ENCODE results near the gene TBC1D20.

Gene TBC1D20

DNA sequence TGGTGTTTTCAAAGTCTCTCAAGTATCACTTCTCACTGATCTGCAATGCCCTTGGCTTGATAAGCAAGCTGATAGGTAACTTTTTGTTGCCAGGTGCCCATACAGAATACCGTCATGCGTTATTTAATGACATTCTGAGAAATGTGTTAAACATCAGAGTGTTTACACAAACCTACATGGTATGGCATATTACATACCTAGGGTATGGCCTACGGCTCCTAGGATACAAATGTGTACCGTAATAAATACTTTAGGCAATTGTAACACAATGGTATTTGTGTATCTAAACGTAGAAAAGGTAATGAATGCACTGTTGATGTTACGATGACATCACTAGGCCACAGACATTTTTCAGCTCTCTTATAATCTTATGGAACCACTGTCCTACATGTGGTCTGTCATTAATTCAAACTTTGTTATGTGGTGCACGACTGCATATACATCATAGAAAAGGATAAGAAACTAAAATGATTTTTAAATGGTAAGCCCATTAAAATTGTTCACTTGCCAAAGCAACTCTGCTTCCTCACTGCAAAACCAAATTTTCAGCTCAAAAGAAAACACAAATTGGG is 45.5 kb upstream of the TBC1D20 start:
- H3K79me1 ChIP-seq (replicated peaks; ENCODE audit: low read length, poor library complexity, severe bottlenecking): peaks cover 15% of the 10 kb centered on the region
- peaks cover 8 to 50% of the 10 kb centered on the region in 2 experiments for H3K36me3 ChIP-seq (ENCODE audit: control insufficient read depth in 1 of 2, insufficient read depth in 2 of 2, low read depth in 1 of 2, low read length in 2 of 2)
- no peaks in the 10 kb centered on the region for H3K4me1 ChIP-seq (ENCODE audit: control insufficient read depth, insufficient read depth, low read depth, low read length)
- no peak overlapping the region for H2BK120ac ChIP-seq (ENCODE audit: low read depth, low read length)
- DNase-seq: peak; percentile 10
- no peak overlapping the region for H2AK5ac ChIP-seq (ENCODE audit: low read length, severe bottlenecking)
- WGBS: 88% methylated on average over 5 of the region's 7 CpGs
- H3K14ac ChIP-seq (ENCODE audit: low read length in 2 of 2): no peak overlapping the region
- H3K18ac ChIP-seq (ENCODE audit: low read depth in 1 of 2, low read length in 2 of 2): no peak overlapping the region
- H2AFZ ChIP-seq (ENCODE audit: low read depth, low read length): no peak overlapping the region
- H3K9ac ChIP-seq (ENCODE audit: low read length): no peak overlapping the region
- no peak overlapping the region for H3K23ac ChIP-seq (ENCODE audit: low read length in 2 of 2)
- H3K27me3 ChIP-seq (ENCODE audit: control insufficient read depth in 1 of 2, insufficient read depth in 1 of 2, low read length in 2 of 2): no peaks in the 10 kb centered on the region
- H2BK15ac ChIP-seq (ENCODE audit: low read depth, poor library complexity, severe bottlenecking): no peak overlapping the region
- no peaks in the 10 kb centered on the region for H3K9me3 ChIP-seq (ENCODE audit: control insufficient read depth, low read length)
- no peak overlapping the region for H2BK5ac ChIP-seq (ENCODE audit: low read depth, low read length, poor library complexity, severe bottlenecking)
- no peak overlapping the region for H3K4me2 ChIP-seq (ENCODE audit: low read length, poor library complexity, severe bottlenecking)
- H4K91ac ChIP-seq (ENCODE audit: low read length): no peak overlapping the region
- H3K4ac ChIP-seq (ENCODE audit: low read depth in 1 of 2, low read length in 2 of 2): no peak overlapping the region
- H3K27ac ChIP-seq (ENCODE audit: low read length, poor library complexity, severe bottlenecking): no peak overlapping the region
- no peak overlapping the region for H3K4me3 ChIP-seq (ENCODE audit: insufficient read depth in 1 of 2, low read depth in 1 of 2, low read length in 2 of 2)
- H4K8ac ChIP-seq (ENCODE audit: low read length): no peak overlapping the region
- H2BK12ac ChIP-seq (ENCODE audit: low read length in 2 of 2): no peak overlapping the region

DNA sequence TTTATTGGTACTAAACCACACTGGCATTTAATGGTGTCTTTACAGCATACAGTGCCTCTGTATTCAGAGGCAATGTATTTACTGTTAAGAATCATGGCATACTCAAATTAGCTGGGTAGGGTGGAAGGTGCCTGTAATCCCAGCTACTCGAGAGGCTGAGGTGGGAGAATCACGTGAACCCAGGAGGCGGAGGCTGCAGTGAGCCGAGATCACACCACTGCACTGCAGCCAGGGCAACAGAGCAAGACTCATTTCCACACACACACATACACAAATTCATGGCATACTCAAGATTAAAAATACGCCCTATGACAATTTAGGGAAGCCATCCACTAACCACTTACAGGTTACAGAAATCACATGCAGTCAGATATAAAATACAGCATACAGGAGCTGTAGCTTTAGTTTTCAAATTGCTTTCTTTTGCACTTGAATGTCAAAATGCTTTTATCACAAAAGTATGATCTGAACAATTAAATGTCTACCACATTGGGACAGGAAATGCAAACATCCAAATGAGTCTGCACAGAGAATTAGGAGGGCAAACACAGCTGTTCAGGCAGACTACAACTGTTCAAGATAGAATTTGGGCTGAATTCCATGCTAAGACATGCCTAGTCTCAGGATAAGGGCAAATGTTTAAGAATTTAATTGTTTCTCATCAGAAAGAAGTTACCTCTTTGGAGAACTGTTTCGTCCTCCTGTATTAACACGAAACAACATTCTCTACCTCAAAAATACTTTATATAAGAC is 44.8 kb upstream of the TBC1D20 start:
- DNase-seq: no peak
- no peak overlapping the region for H3K14ac ChIP-seq (ENCODE audit: low read length in 2 of 2)
- H3K23ac ChIP-seq (ENCODE audit: low read length in 2 of 2): no peak overlapping the region
- H3K4me2 ChIP-seq (ENCODE audit: low read length, poor library complexity, severe bottlenecking): no peak overlapping the region
- H3K27me3 ChIP-seq (ENCODE audit: control insufficient read depth in 1 of 2, insufficient read depth in 1 of 2, low read length in 2 of 2): no peaks in the 10 kb centered on the region
- no peak overlapping the region for H3K27ac ChIP-seq (ENCODE audit: low read length, poor library complexity, severe bottlenecking)
- no peak overlapping the region for H2BK5ac ChIP-seq (ENCODE audit: low read depth, low read length, poor library complexity, severe bottlenecking)
- no peak overlapping the region for H2BK12ac ChIP-seq (ENCODE audit: low read length in 2 of 2)
- H3K4ac ChIP-seq (ENCODE audit: low read depth in 1 of 2, low read length in 2 of 2): no peak overlapping the region
- no peak overlapping the region for H3K18ac ChIP-seq (ENCODE audit: low read depth in 1 of 2, low read length in 2 of 2)
- H2AFZ ChIP-seq (ENCODE audit: low read depth, low read length): no peak overlapping the region
- peaks cover 18% of the 10 kb centered on the region for H3K79me1 ChIP-seq (replicated peaks; ENCODE audit: low read length, poor library complexity, severe bottlenecking)
- H3K36me3 ChIP-seq (ENCODE audit: control insufficient read depth in 1 of 2, insufficient read depth in 2 of 2, low read depth in 1 of 2, low read length in 2 of 2): peaks cover 8 to 56% of the 10 kb centered on the region in 2 experiments
- no peak overlapping the region for H2AK5ac ChIP-seq (ENCODE audit: low read length, severe bottlenecking)
- H2BK120ac ChIP-seq (ENCODE audit: low read depth, low read length): no peak overlapping the region
- no peaks in the 10 kb centered on the region for H3K4me1 ChIP-seq (ENCODE audit: control insufficient read depth, insufficient read depth, low read depth, low read length)
- no peak overlapping the region for H3K4me3 ChIP-seq (ENCODE audit: insufficient read depth in 1 of 2, low read depth in 1 of 2, low read length in 2 of 2)
- H2BK15ac ChIP-seq (ENCODE audit: low read depth, poor library complexity, severe bottlenecking): no peak overlapping the region
- WGBS: 97% methylated on average over 7 of the region's 7 CpGs
- no peak overlapping the region for H4K8ac ChIP-seq (ENCODE audit: low read length)
- no peaks in the 10 kb centered on the region for H3K9me3 ChIP-seq (ENCODE audit: control insufficient read depth, low read length)
- no peak overlapping the region for H4K91ac ChIP-seq (ENCODE audit: low read length)
- H3K9ac ChIP-seq (ENCODE audit: low read length): no peak overlapping the region

DNA sequence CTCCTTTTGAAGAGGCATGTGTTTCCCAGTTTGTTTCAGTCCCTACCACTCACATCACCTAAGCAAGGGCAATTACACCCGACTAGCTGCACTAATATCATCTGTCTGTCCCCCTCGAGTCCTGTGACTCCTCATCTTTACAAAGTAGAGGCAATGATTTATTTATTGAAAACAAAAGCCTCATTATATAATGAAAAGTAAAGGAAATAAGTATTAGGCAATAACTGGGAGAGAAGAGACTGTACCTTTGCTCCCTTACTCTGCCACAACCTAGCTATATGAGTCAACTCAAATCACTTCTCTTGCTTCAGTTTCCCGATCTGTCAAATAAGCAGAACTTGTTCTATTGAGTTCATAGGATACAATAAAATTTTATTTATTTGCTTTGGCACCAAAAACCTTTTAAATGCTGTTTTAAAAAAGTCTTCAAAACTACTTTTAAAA is 42.3 kb upstream of the TBC1D20 start:
- H3K79me1 ChIP-seq (replicated peaks; ENCODE audit: low read length, poor library complexity, severe bottlenecking): peaks cover 22% of the 10 kb centered on the region
- H3K27me3 ChIP-seq (ENCODE audit: control insufficient read depth in 1 of 2, insufficient read depth in 1 of 2, low read length in 2 of 2): no peaks in the 10 kb centered on the region
- H3K4me1 ChIP-seq (ENCODE audit: control insufficient read depth, insufficient read depth, low read depth, low read length): no peaks in the 10 kb centered on the region
- H2BK120ac ChIP-seq (ENCODE audit: low read depth, low read length): no peak overlapping the region
- DNase-seq: no peak
- H2BK5ac ChIP-seq (ENCODE audit: low read depth, low read length, poor library complexity, severe bottlenecking): no peak overlapping the region
- no peak overlapping the region for H3K9ac ChIP-seq (ENCODE audit: low read length)
- H3K4me2 ChIP-seq (ENCODE audit: low read length, poor library complexity, severe bottlenecking): no peak overlapping the region
- H3K4ac ChIP-seq (ENCODE audit: low read depth in 1 of 2, low read length in 2 of 2): no peak overlapping the region
- H2AK5ac ChIP-seq (ENCODE audit: low read length, severe bottlenecking): no peak overlapping the region
- no peak overlapping the region for H2AFZ ChIP-seq (ENCODE audit: low read depth, low read length)
- no peak overlapping the region for H3K18ac ChIP-seq (ENCODE audit: low read depth in 1 of 2, low read length in 2 of 2)
- no peaks in the 10 kb centered on the region for H3K9me3 ChIP-seq (ENCODE audit: control insufficient read depth, low read length)
- no peak overlapping the region for H3K23ac ChIP-seq (ENCODE audit: low read length in 2 of 2)
- no peak overlapping the region for H2BK15ac ChIP-seq (ENCODE audit: low read depth, poor library complexity, severe bottlenecking)
- no peak overlapping the region for H3K4me3 ChIP-seq (ENCODE audit: insufficient read depth in 1 of 2, low read depth in 1 of 2, low read length in 2 of 2)
- peaks cover 11 to 73% of the 10 kb centered on the region in 2 experiments for H3K36me3 ChIP-seq (ENCODE audit: control insufficient read depth in 1 of 2, insufficient read depth in 2 of 2, low read depth in 1 of 2, low read length in 2 of 2)
- no peak overlapping the region for H2BK12ac ChIP-seq (ENCODE audit: low read length in 2 of 2)
- WGBS: no CpG with 5 or more reads among the region's 3 CpGs
- no peak overlapping the region for H4K8ac ChIP-seq (ENCODE audit: low read length)
- no peak overlapping the region for H3K27ac ChIP-seq (ENCODE audit: low read length, poor library complexity, severe bottlenecking)
- H3K14ac ChIP-seq (ENCODE audit: low read length in 2 of 2): no peak overlapping the region
- H4K91ac ChIP-seq (ENCODE audit: low read length): no peak overlapping the region

DNA sequence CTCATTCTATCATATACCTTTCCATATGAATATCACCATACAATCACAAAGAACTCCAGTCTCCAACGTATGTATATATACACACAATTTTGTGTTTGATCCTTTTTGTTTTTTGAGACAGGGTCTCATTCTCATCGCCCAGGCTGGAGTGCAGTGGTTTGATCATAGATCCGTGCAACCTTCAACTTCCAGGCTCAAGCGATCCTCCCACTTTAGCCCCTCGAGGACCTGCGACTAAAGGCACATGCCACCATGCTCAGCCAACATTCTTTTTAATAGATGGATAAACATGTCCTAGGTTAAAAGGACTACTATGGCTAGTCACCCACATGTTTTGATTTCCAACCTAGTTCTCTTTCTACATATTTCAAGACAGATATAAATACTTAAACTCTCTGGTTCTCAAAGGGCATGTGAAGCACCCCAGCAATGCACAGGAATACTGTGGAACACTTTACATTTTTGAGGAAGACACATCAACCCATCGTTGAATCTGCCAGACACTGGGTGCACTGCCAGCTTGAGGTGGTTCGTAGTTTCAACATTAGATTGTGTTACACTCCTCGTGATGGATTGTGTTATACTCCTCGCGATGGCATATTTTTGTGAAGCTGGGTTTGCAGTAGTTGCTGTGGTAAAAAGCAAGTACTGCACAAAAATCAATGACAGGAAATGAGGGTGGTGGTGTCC is 40.9 kb upstream of the TBC1D20 start:
- H4K91ac ChIP-seq (ENCODE audit: low read length): no peak overlapping the region
- no peak overlapping the region for H3K9ac ChIP-seq (ENCODE audit: low read length)
- no peak overlapping the region for H2BK12ac ChIP-seq (ENCODE audit: low read length in 2 of 2)
- H3K9me3 ChIP-seq (ENCODE audit: control insufficient read depth, low read length): no peaks in the 10 kb centered on the region
- 98% methylated on average over 11 of the region's 11 CpGs for WGBS
- H3K14ac ChIP-seq (ENCODE audit: low read length in 2 of 2): no peak overlapping the region
- H3K18ac ChIP-seq (ENCODE audit: low read depth in 1 of 2, low read length in 2 of 2): no peak overlapping the region
- no peak overlapping the region for H3K4me2 ChIP-seq (ENCODE audit: low read length, poor library complexity, severe bottlenecking)
- H3K27ac ChIP-seq (ENCODE audit: low read length, poor library complexity, severe bottlenecking): no peak overlapping the region
- no peak for DNase-seq
- H3K36me3 ChIP-seq (ENCODE audit: control insufficient read depth in 1 of 2, insufficient read depth in 2 of 2, low read depth in 1 of 2, low read length in 2 of 2): peaks cover 19 to 82% of the 10 kb centered on the region in 2 experiments
- H3K23ac ChIP-seq (ENCODE audit: low read length in 2 of 2): no peak overlapping the region
- no peak overlapping the region for H2AFZ ChIP-seq (ENCODE audit: low read depth, low read length)
- no peak overlapping the region for H2BK5ac ChIP-seq (ENCODE audit: low read depth, low read length, poor library complexity, severe bottlenecking)
- H2AK5ac ChIP-seq (ENCODE audit: low read length, severe bottlenecking): no peak overlapping the region
- peaks cover 26% of the 10 kb centered on the region for H3K79me1 ChIP-seq (replicated peaks; ENCODE audit: low read length, poor library complexity, severe bottlenecking)
- H4K8ac ChIP-seq (ENCODE audit: low read length): no peak overlapping the region
- H2BK15ac ChIP-seq (ENCODE audit: low read depth, poor library complexity, severe bottlenecking): no peak overlapping the region
- no peaks in the 10 kb centered on the region for H3K27me3 ChIP-seq (ENCODE audit: control insufficient read depth in 1 of 2, insufficient read depth in 1 of 2, low read length in 2 of 2)
- no peak overlapping the region for H3K4me3 ChIP-seq (ENCODE audit: insufficient read depth in 1 of 2, low read depth in 1 of 2, low read length in 2 of 2)
- H3K4me1 ChIP-seq (ENCODE audit: control insufficient read depth, insufficient read depth, low read depth, low read length): no peaks in the 10 kb centered on the region
- no peak overlapping the region for H2BK120ac ChIP-seq (ENCODE audit: low read depth, low read length)
- H3K4ac ChIP-seq (ENCODE audit: low read depth in 1 of 2, low read length in 2 of 2): no peak overlapping the region
